Liver (tissue), 9 donors: ENCODE results near the gene RAB14. TPM values are rescaled to one million over a fixed set of nuclear protein-coding genes. Genes with fewer than 3 reads are reported as not detected.

Experiments used
- DNase-seq: peaks from one replicate; pipeline ENCODE4 v3.0.0-alpha.2; 2017; ENCODE audit warnings: low spot score
- H3K27ac ChIP-seq, 2 donors: one replicate each; pipeline ENCODE4 v1.7.0; 2013; ENCODE audit warnings: inconsistent platforms in 2 of 2, low read length in 2 of 2, control low read depth in 1 of 2, low read depth in 1 of 2, mild to moderate bottlenecking in 1 of 2
- H3K27me3 ChIP-seq, 4 donors: one replicate each; pipeline versions ENCODE4 v1.6.1 to v1.7.0; 2013; ENCODE audit warnings: low read length in 3 of 4, inconsistent platforms in 1 of 4, mild to moderate bottlenecking in 1 of 4, moderate library complexity in 1 of 4; ENCODE audit not compliant: control insufficient read depth in 4 of 4, insufficient read depth in 4 of 4
- H3K36me3 ChIP-seq, 4 donors: one replicate each; pipeline versions ENCODE4 v1.6.1 to v1.7.0; 2013; ENCODE audit warnings: low read length in 3 of 4, mild to moderate bottlenecking in 3 of 4, low read depth in 1 of 4, moderate library complexity in 1 of 4; ENCODE audit not compliant: control insufficient read depth in 4 of 4, insufficient read depth in 3 of 4
- H3K4me1 ChIP-seq, 4 donors: one replicate each; pipeline versions ENCODE4 v1.6.1 to v1.7.0; 2013; ENCODE audit warnings: low read length in 3 of 4, mild to moderate bottlenecking in 3 of 4, moderate library complexity in 1 of 4; ENCODE audit not compliant: control insufficient read depth in 4 of 4, insufficient read depth in 4 of 4
- H3K4me3 ChIP-seq, 3 donors: one replicate each; pipeline versions ENCODE4 v1.6.1 to v1.7.0; 2013; ENCODE audit warnings: low read length in 3 of 3, control low read depth in 1 of 3, low read depth in 1 of 3, mild to moderate bottlenecking in 1 of 3
- H3K9ac ChIP-seq, 2 donors: one replicate each; pipeline ENCODE4 v1.7.0; 2013; ENCODE audit warnings: low read length in 2 of 2, mild to moderate bottlenecking in 2 of 2, moderate library complexity in 2 of 2, control low read depth in 1 of 2, low read depth in 1 of 2
- H3K9me3 ChIP-seq, 4 donors: one replicate each; pipeline versions ENCODE4 v1.6.1 to v1.7.0; 2013; ENCODE audit warnings: low read length in 3 of 4; ENCODE audit not compliant: control insufficient read depth in 4 of 4
- ATF3 ChIP-seq: IDR thresholded peaks from 2 replicates; pipeline ENCODE4 v1.6.1; 2016; ENCODE audit warnings: antibody characterized with exemption
- EGR1 ChIP-seq, 2 donors: IDR thresholded peaks; 2 replicates each; pipeline ENCODE4 v1.6.1; 2016 to 2018; ENCODE audit warnings: antibody characterized with exemption in 2 of 2, low read depth in 2 of 2
- FOXA1 ChIP-seq: IDR thresholded peaks from 2 replicates; pipeline ENCODE4 v1.6.1; 2016; ENCODE audit warnings: antibody characterized with exemption
- FOXA2 ChIP-seq: IDR thresholded peaks from 2 replicates; pipeline ENCODE4 v1.6.1; 2016; ENCODE audit warnings: antibody characterized with exemption
- GABPA ChIP-seq, 2 donors: IDR thresholded peaks in 1 of 2; conservative IDR thresholded peaks in 1 of 2; 2 replicates each; pipeline ENCODE4 v1.6.1; 2016; ENCODE audit warnings: antibody characterized with exemption in 2 of 2, mild to moderate bottlenecking in 1 of 2, moderate library complexity in 1 of 2
- HNF4G ChIP-seq: IDR thresholded peaks from 2 replicates; pipeline ENCODE4 v1.6.1; 2016; ENCODE audit warnings: antibody characterized with exemption
- JUND ChIP-seq, 2 donors: IDR thresholded peaks; 2 replicates each; pipeline ENCODE4 v1.6.1; 2016; ENCODE audit warnings: antibody characterized with exemption in 2 of 2
- NR2F2 ChIP-seq: IDR thresholded peaks from 2 replicates; pipeline ENCODE4 v1.6.1; 2016; ENCODE audit warnings: antibody characterized with exemption
- RAD21 ChIP-seq, 2 donors: IDR thresholded peaks; 2 replicates each; pipeline ENCODE4 v1.6.1; 2016; ENCODE audit warnings: antibody characterized with exemption in 2 of 2, mild to moderate bottlenecking in 2 of 2
- REST ChIP-seq: IDR thresholded peaks from 2 replicates; pipeline ENCODE4 v1.6.1; 2016; ENCODE audit warnings: antibody characterized with exemption, mild to moderate bottlenecking
- RXRA ChIP-seq, 2 donors: IDR thresholded peaks; 2 replicates each; pipeline ENCODE4 v1.6.1; 2017 to 2018; ENCODE audit warnings: antibody characterized with exemption in 2 of 2, mild to moderate bottlenecking in 1 of 2
- SP1 ChIP-seq: IDR thresholded peaks from 2 replicates; pipeline ENCODE4 v1.6.1; 2018; ENCODE audit warnings: antibody characterized with exemption, mild to moderate bottlenecking
- TAF1 ChIP-seq: conservative IDR thresholded peaks from 2 replicates; pipeline ENCODE4 v1.6.1; 2016; ENCODE audit warnings: antibody characterized with exemption, mild to moderate bottlenecking
- YY1 ChIP-seq: IDR thresholded peaks from 2 replicates; pipeline ENCODE4 v1.6.1; 2016; ENCODE audit warnings: antibody characterized with exemption, mild to moderate bottlenecking
- WGBS: extraction: QIAGEN DNeasy Blood & Tissue Kit; methylation state at CpG from one replicate; pipeline ENCODE4 v1.1.7; 2013; 5-methylcytosine and 5-hydroxymethylcytosine counted together
- polyA plus RNA-seq, 2 donors: library from polyadenylated mRNA; stranded (reverse) in 1 of 2; unstranded in 1 of 2; fragments of 200-250 nt in 1 of 2; fragments of >200 nt in 1 of 2; fragmentation: Nextera tagmentation in 1 of 2; extraction: Ambion mirVana in 1 of 2; gene quantifications; one replicate each; pipeline versions ENCODE4 v1.2.1 to v1.2.3, GENCODE V29; 2013 to 2015
- total RNA-seq, 2 donors: library from RNA; depleted of rRNA; stranded (reverse); fragments of >200 nt; gene quantifications; one replicate each; pipeline ENCODE4 v1.2.3, GENCODE V29; 2014
- TF ChIP-seq, protein P1 (sequence below): fragments of 150-350 bp; IDR thresholded peaks from 2 replicates; pipeline ENCODE4 v1.5.1; 2017; ENCODE audit warnings: improper control_type of control experiment, low read depth, low read length; ENCODE audit not compliant: missing input control
- TF ChIP-seq, protein P2 (sequence below): IDR thresholded peaks from 2 replicates; pipeline ENCODE4 v1.6.1; 2016; ENCODE audit warnings: antibody characterized with exemption
- donor health status: healthy.
- donor health status: healthy.
- donor health status: healthy.
- donor health status: healthy.
- donor health status: healthy.

The RAB14 gene
- total and polyA plus RNA-seq, 4 donors: 25.9 to 48.2 (median 36.5) TPM

DNA sequence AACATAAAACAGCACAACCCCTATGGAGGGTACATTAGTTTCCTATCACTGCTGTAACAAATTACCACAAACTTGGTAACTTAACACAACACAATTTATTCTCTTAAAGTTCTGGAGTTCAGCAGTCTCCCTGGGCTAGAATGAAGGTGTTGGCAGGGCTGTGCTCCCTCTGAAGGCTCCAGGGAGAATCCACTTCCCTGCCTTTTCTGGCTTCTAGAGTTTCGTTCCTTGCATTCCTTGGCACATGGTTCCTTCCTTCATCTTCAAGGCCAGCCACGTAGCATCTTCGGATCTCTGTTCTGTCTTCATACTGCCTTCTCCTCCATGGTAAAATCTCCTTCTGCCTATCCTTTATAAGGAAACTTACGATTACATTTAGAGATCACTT lies 41.3 kb upstream of the RAB14 start:
- no peak for DNase-seq
- Histone ChIP-seq H3K9ac (no peak overlapping the region), H3K9me3 (peaks cover 0 to 7% (median under 1%) of the 10 kb centered on the region in 4 donors), H3K36me3 (peaks cover 0 to 2% (median 0%) of the 10 kb centered on the region in 4 donors), H3K4me1 (no peaks in the 10 kb centered on the region), H3K4me3 (no peak overlapping the region), H3K27me3 (no peaks in the 10 kb centered on the region), H3K27ac (no peak overlapping the region)
- TF ChIP-seq FOXA1 (no peak), EGR1 (IDR thresholded peaks at IDR 0.05; ENCODE audit: low read depth in 2 of 2) (no peak), REST (no peak), NR2F2 (no peak), GABPA (IDR thresholded peaks at IDR 0.05 in 1 of 2, conservative IDR thresholded peaks at IDR 0.05 in 1 of 2) (no peak), RXRA (IDR thresholded peaks at IDR 0.05) (no peak), ATF3 (no peak), JUND (IDR thresholded peaks at IDR 0.05) (no peak), HNF4G (no peak), YY1 (no peak), RAD21 (IDR thresholded peaks at IDR 0.05) (no peak), SP1 (no peak)
- TF ChIP-seq, protein P1, sequence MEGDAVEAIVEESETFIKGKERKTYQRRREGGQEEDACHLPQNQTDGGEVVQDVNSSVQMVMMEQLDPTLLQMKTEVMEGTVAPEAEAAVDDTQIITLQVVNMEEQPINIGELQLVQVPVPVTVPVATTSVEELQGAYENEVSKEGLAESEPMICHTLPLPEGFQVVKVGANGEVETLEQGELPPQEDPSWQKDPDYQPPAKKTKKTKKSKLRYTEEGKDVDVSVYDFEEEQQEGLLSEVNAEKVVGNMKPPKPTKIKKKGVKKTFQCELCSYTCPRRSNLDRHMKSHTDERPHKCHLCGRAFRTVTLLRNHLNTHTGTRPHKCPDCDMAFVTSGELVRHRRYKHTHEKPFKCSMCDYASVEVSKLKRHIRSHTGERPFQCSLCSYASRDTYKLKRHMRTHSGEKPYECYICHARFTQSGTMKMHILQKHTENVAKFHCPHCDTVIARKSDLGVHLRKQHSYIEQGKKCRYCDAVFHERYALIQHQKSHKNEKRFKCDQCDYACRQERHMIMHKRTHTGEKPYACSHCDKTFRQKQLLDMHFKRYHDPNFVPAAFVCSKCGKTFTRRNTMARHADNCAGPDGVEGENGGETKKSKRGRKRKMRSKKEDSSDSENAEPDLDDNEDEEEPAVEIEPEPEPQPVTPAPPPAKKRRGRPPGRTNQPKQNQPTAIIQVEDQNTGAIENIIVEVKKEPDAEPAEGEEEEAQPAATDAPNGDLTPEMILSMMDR: no peak
- TF ChIP-seq, protein P2, sequence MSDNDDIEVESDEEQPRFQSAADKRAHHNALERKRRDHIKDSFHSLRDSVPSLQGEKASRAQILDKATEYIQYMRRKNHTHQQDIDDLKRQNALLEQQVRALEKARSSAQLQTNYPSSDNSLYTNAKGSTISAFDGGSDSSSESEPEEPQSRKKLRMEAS: no peak
- 92% methylated on average over 4 of the region's 4 CpGs for WGBS

GRCh38 chr9:121242219-121242958 lies 40.7 kb upstream of the RAB14 start:
- DNase-seq: no peak
- H3K4me1 ChIP-seq: no peaks in the 10 kb centered on the region
- H3K27me3 ChIP-seq: no peaks in the 10 kb centered on the region
- no peak overlapping the region for H3K4me3 ChIP-seq
- H3K9me3 ChIP-seq: peaks cover 0 to 7% (median under 1%) of the 10 kb centered on the region in 4 donors
- peaks cover 0 to 2% (median 0%) of the 10 kb centered on the region in 4 donors for H3K36me3 ChIP-seq
- no peak overlapping the region for H3K9ac ChIP-seq
- 86% methylated on average over 5 of the region's 5 CpGs for WGBS
- H3K27ac ChIP-seq: no peak overlapping the region
- TF ChIP-seq REST (no peak), FOXA2 (no peak), SP1 (no peak), JUND (IDR thresholded peaks at IDR 0.05) (no peak), RXRA (IDR thresholded peaks at IDR 0.05) (no peak), HNF4G (no peak), RAD21 (IDR thresholded peaks at IDR 0.05) (no peak), TAF1 (no peak), ATF3 (no peak)
- TF ChIP-seq, protein P1: no peak
